Measurements from ENCODE around the gene TYROBP.

TYROBP gene

DNA sequence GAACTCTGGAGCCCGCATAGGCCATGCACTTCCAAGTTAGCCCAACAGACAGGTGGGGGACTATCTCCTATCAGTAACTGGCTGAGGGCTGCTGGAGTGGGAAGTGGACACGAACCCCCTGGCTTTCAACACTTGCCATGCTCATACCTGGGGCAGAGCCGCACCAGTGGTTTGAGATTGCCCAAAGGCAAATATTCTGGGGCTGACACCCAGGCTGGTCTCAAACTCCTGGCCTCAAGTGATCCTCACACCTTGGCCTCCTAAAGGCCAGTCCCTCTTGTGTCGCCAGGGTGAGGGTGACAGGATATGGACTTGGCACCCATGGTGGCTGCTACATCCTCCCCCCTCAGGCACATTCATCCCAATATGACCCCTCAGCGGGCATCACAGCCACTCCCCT is 20.9 kb downstream of the TYROBP start:
- H3K27ac ChIP-seq (ENCODE audit: low read depth, low read length), result no peak overlapping the region
- H3K36me3 ChIP-seq (ENCODE audit: low read length), result peaks cover 10% of the 10 kb centered on the region; the same call in 1 of the 2 replicates
- no peaks in the 10 kb centered on the region for H4K20me1 ChIP-seq (ENCODE audit: low read depth, low read length)
- H3K9me3 ChIP-seq (ENCODE audit: insufficient read depth, low read length), result no peaks in the 10 kb centered on the region
- TF ChIP-seq, protein P1, sequence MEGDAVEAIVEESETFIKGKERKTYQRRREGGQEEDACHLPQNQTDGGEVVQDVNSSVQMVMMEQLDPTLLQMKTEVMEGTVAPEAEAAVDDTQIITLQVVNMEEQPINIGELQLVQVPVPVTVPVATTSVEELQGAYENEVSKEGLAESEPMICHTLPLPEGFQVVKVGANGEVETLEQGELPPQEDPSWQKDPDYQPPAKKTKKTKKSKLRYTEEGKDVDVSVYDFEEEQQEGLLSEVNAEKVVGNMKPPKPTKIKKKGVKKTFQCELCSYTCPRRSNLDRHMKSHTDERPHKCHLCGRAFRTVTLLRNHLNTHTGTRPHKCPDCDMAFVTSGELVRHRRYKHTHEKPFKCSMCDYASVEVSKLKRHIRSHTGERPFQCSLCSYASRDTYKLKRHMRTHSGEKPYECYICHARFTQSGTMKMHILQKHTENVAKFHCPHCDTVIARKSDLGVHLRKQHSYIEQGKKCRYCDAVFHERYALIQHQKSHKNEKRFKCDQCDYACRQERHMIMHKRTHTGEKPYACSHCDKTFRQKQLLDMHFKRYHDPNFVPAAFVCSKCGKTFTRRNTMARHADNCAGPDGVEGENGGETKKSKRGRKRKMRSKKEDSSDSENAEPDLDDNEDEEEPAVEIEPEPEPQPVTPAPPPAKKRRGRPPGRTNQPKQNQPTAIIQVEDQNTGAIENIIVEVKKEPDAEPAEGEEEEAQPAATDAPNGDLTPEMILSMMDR (IDR thresholded peaks at IDR 0.05; ENCODE audit: insufficient read depth, low read length, poor library complexity, severe bottlenecking), result no peak
- TF ChIP-seq EZH2phosphoT487 (conservative IDR thresholded peaks at IDR 0.05; ENCODE audit: low read length), result no peak
- no peak overlapping the region for H2AFZ ChIP-seq (ENCODE audit: low read depth, low read length, severe bottlenecking)
- H3K4me2 ChIP-seq (ENCODE audit: low read depth, low read length, poor library complexity, severe bottlenecking), result no peak overlapping the region
- no peaks in the 10 kb centered on the region for H3K27me3 ChIP-seq (ENCODE audit: low read length)
- no peaks in the 10 kb centered on the region for H3K79me2 ChIP-seq (ENCODE audit: insufficient read depth, low read length)
- H3F3A ChIP-seq (ENCODE audit: insufficient read depth), result peaks cover 35% of the 10 kb centered on the region; the same call in 1 of the 2 replicates
- H3K9me2 ChIP-seq (replicated peaks; ENCODE audit: insufficient read depth, low read length), result no peaks in the 10 kb centered on the region
- H3K9ac ChIP-seq (ENCODE audit: low read length), result no peak overlapping the region
- no peak overlapping the region for H3K4me3 ChIP-seq (ENCODE audit: insufficient read depth, low read length, poor library complexity, severe bottlenecking)

DNA sequence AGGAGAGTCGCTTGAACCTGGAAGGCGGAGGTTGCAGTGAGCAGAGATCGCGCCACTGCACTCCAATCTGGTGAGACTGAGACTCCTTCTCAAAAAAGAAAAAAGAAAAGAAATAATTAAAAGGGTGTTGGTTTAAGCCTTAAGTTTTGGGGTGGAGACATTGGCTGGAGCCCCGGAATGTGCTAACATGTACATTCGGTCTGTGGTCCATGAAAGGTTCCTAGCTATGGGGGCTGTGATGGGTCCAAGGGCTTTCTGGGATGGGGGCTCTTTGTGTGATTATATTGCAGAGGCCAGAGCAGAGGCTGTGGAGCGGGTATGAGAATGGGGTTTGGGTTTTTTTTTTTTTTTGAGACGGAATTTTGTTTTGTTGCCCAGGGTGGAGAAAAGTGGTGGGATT is 22.2 kb downstream of the TYROBP start:
- H3K79me2 ChIP-seq (ENCODE audit: insufficient read depth, low read length), result no peaks in the 10 kb centered on the region
- TF ChIP-seq EZH2phosphoT487 (conservative IDR thresholded peaks at IDR 0.05; ENCODE audit: low read length), result no peak
- TF ChIP-seq, protein P1 (IDR thresholded peaks at IDR 0.05; ENCODE audit: insufficient read depth, low read length, poor library complexity, severe bottlenecking), result no peak
- H3K9ac ChIP-seq (ENCODE audit: low read length), result no peak overlapping the region
- H3K9me3 ChIP-seq (ENCODE audit: insufficient read depth, low read length), result no peaks in the 10 kb centered on the region
- no peak overlapping the region for H3K4me2 ChIP-seq (ENCODE audit: low read depth, low read length, poor library complexity, severe bottlenecking)
- H4K20me1 ChIP-seq (ENCODE audit: low read depth, low read length), result no peaks in the 10 kb centered on the region
- H3K36me3 ChIP-seq (ENCODE audit: low read length), result peaks cover 5% of the 10 kb centered on the region; the same call in 1 of the 2 replicates
- peaks cover 30% of the 10 kb centered on the region; the same call in 1 of the 2 replicates for H3F3A ChIP-seq (ENCODE audit: insufficient read depth)
- no peaks in the 10 kb centered on the region for H3K9me2 ChIP-seq (replicated peaks; ENCODE audit: insufficient read depth, low read length)
- H3K27me3 ChIP-seq (ENCODE audit: low read length), result no peaks in the 10 kb centered on the region
- H3K4me3 ChIP-seq (ENCODE audit: insufficient read depth, low read length, poor library complexity, severe bottlenecking), result no peak overlapping the region
- no peak overlapping the region for H3K27ac ChIP-seq (ENCODE audit: low read depth, low read length)
- no peak overlapping the region for H2AFZ ChIP-seq (ENCODE audit: low read depth, low read length, severe bottlenecking)

DNA sequence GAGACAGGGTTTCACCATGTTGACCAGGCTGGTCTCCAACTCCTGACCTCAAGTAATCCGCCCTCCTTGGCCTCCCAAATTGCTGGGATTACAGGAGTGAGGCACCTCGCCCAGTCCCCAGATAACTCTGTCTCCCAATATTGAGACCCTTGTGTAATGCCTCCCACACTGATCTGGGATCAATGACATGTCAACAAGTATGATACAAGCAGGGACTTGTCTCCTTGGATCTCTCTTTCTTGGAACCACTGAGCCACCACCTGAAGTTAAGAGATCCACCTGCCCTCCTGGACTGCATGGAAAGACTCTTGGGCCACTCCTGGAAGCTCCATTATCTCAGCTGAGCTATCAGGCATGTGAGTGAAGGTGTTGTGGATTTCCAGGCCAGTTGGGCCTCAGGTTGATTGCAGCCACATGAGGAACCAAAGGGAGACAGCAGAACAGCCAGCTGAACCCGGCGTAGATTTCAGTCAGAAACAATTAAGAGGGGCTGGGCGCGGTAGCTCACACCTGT is 22.8 kb downstream of the TYROBP start:
- Histone ChIP-seq H3K4me3 (ENCODE audit: insufficient read depth, low read length, poor library complexity, severe bottlenecking) (no peak overlapping the region), H3K79me2 (ENCODE audit: insufficient read depth, low read length) (no peaks in the 10 kb centered on the region), H3K27ac (ENCODE audit: low read depth, low read length) (no peak overlapping the region), H3K27me3 (ENCODE audit: low read length) (no peaks in the 10 kb centered on the region), H3K9me2 (replicated peaks; ENCODE audit: insufficient read depth, low read length) (no peaks in the 10 kb centered on the region), H3F3A (ENCODE audit: insufficient read depth) (peaks cover 28% of the 10 kb centered on the region; the same call in 1 of the 2 replicates), H3K36me3 (ENCODE audit: low read length) (peaks cover 4% of the 10 kb centered on the region; the same call in 1 of the 2 replicates), H3K9me3 (ENCODE audit: insufficient read depth, low read length) (no peaks in the 10 kb centered on the region), H4K20me1 (ENCODE audit: low read depth, low read length) (no peaks in the 10 kb centered on the region), H3K9ac (ENCODE audit: low read length) (no peak overlapping the region), H2AFZ (ENCODE audit: low read depth, low read length, severe bottlenecking) (no peak overlapping the region), H3K4me2 (ENCODE audit: low read depth, low read length, poor library complexity, severe bottlenecking) (no peak overlapping the region)
- TF ChIP-seq EZH2phosphoT487 (conservative IDR thresholded peaks at IDR 0.05; ENCODE audit: low read length), result no peak
- TF ChIP-seq, protein P1 (IDR thresholded peaks at IDR 0.05; ENCODE audit: insufficient read depth, low read length, poor library complexity, severe bottlenecking), result no peak

Measured in SU-DHL-6 (cell line).